HepG2 (cell line): ENCODE results near the gene SBK2. TPM values are rescaled to one million over a fixed set of nuclear protein-coding genes. Genes with fewer than 3 reads are reported as not detected.

Experiments
- DPF2 ChIP-seq: sonication (generic); formaldehyde crosslinking; IDR thresholded peaks from 2 replicates; pipeline ENCODE4 v1.4.0; 2020; ENCODE audit warnings: mild to moderate bottlenecking, low read depth, missing genetic modification reagents, borderline replicate concordance
- FOXA3 ChIP-seq: IDR thresholded peaks from 2 replicates; pipeline ENCODE4 v1.6.1; 2016; ENCODE audit warnings: missing genetic modification reagents, missing compliant biosample characterization
- NCOA5 ChIP-seq: sonication (generic); formaldehyde crosslinking; IDR thresholded peaks from 2 replicates; pipeline ENCODE4 v1.4.0; 2020; ENCODE audit warnings: missing genetic modification reagents
- PHF21A ChIP-seq: sonication (generic); formaldehyde crosslinking; IDR thresholded peaks from 2 replicates; pipeline ENCODE4 v1.5.0; 2020; ENCODE audit warnings: mild to moderate bottlenecking, missing genetic modification reagents
- SCMH1 ChIP-seq: sonication (generic); formaldehyde crosslinking; IDR thresholded peaks from 2 replicates; pipeline ENCODE4 v1.9.0; 2021; ENCODE audit warnings: missing genetic modification reagents, mild to moderate bottlenecking, borderline replicate concordance
- TCF7 ChIP-seq: sonication (generic); IDR thresholded peaks from 2 replicates; pipeline ENCODE4 v1.6.1; 2016; ENCODE audit warnings: antibody characterized with exemption, low read depth
- ZBTB8A ChIP-seq: sonication (generic); formaldehyde crosslinking; IDR thresholded peaks from 2 replicates; pipeline ENCODE4 v1.4.0; 2020; ENCODE audit warnings: mild to moderate bottlenecking, low read depth, missing genetic modification reagents, borderline replicate concordance
- ZNF484 ChIP-seq: sonication (generic); formaldehyde crosslinking; IDR thresholded peaks from 2 replicates; pipeline ENCODE4 v1.5.1; 2020; ENCODE audit warnings: mild to moderate bottlenecking, low read depth, missing genetic modification reagents, borderline replicate concordance
- ZNF564 ChIP-seq: sonication (generic); formaldehyde crosslinking; IDR thresholded peaks from 2 replicates; pipeline ENCODE4 v1.8.1; 2023; ENCODE audit warnings: mild to moderate bottlenecking, missing genetic modification reagents
- ZNF724P ChIP-seq: sonication (generic); formaldehyde crosslinking; IDR thresholded peaks from 2 replicates; pipeline ENCODE4 v1.8.0; 2022; ENCODE audit warnings: missing genetic modification reagents, borderline replicate concordance
- polyA plus RNA-seq, 8 experiments: library from polyadenylated mRNA; depleted of rRNA in 3 of 8; stranded (reverse) in 7 of 8; unstranded in 1 of 8; fragments of >200 nt; fragmentation: Illumina TruSeq in 4 of 8; extraction: Trizol in 4 of 8; gene quantifications; 2 replicates each; pipeline versions ENCODE4 v1.2.1 to v1.2.3, GENCODE V29; 2011 to 2016; ENCODE audit warnings: low read depth in 4 of 8, missing spikeins in 1 of 8, mixed read lengths in 1 of 8; ENCODE audit not compliant: insufficient read depth in 1 of 8
- total RNA-seq, 5 experiments: library from RNA; depleted of rRNA; stranded (reverse); fragments of >200 nt; fragmentation: Illumina TruSeq; extraction: Trizol; gene quantifications; 2 replicates each; pipeline ENCODE4 v1.2.3, GENCODE V29; 2016; ENCODE audit warnings: low read depth in 1 of 5
- TF ChIP-seq, protein P1 (sequence below): sonication (generic); formaldehyde crosslinking; IDR thresholded peaks from 2 replicates; pipeline ENCODE4 v1.5.0; 2020; ENCODE audit warnings: missing genetic modification reagents, mild to moderate bottlenecking, borderline replicate concordance
- TF ChIP-seq, protein P2 (sequence below): sonication (generic); formaldehyde crosslinking; IDR thresholded peaks from 2 replicates; pipeline ENCODE4 v1.8.1; 2023; ENCODE audit warnings: mild to moderate bottlenecking, moderate library complexity, missing genetic modification reagents
- TF ChIP-seq, protein P3 (sequence below): IDR thresholded peaks from 2 replicates; pipeline ENCODE4 v1.6.1; 2016; ENCODE audit warnings: missing compliant biosample characterization, missing genetic modification reagents, borderline replicate concordance
- TF ChIP-seq, protein P4 (sequence below): sonication (generic); formaldehyde crosslinking; IDR thresholded peaks from 2 replicates; pipeline ENCODE4 v1.4.0; 2020; ENCODE audit warnings: missing genetic modification reagents
- TF ChIP-seq, protein P5 (sequence below): IDR thresholded peaks from 2 replicates; pipeline ENCODE4 v1.6.1; 2018; ENCODE audit warnings: missing genetic modification reagents

The SBK2 gene
- total and polyA plus RNA-seq, 2 of the 13 experiments (the other 11 are each of a cell fraction or from before 2014, with no cell fraction given): 0.24 TPM; not detected in 1

DNA sequence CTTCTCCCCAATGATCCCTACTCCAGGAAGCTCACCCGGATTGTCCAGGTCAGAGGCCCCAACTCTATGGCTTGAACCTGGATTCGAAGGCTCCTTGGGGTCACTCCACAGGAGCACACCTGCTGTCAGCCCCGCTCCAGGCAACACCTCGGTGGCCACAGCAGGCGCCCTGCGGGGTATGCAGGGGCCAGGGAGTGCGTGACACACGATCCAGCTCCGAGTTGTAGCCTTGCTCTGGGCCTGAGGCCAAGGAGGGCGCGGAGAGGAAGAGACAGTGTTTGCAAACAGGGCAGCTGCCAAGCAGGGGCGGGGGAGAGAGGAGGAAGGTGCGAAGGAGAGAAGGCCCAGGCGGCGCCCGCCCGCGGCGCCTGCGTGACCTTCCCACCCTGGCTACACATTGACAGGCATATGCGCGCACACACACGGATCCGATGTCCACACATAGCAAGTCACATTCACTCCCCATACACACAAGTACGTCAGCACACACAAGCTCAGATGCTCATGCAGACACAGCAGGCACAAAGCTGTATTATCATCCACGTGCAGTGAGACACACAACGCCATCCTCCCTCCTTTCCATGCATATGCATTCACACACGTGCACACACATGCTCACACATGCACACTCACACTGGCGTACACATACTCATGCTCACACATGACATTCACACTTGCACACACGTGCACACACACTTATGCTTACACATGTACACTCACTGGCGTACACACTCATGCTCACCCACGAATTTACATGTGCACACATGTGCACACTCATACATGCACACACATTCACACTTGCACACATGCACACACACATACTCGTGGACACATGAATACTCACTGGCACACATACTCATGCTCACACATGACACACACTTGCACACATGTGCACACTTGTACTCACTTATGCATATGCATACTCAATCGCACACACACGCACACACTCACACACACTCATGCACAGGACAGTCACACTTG is 10.4 kb downstream of the SBK2 start (continued):
- no peak for TF ChIP-seq PHF21A (CRISPR knock-in tag)
- TF ChIP-seq, protein P1, sequence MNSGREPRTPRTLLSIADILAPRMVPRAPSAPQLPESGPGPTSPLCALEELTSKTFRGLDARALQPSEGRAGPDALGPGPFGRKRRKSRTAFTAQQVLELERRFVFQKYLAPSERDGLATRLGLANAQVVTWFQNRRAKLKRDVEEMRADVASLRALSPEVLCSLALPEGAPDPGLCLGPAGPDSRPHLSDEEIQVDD (CRISPR knock-in tag): no peak
- peak; percentile 36; the same call in 1 of the 2 replicates for TF ChIP-seq FOXA3
- TF ChIP-seq TCF7: no peak
- TF ChIP-seq SCMH1: no peak
- no peak for TF ChIP-seq DPF2 (CRISPR knock-in tag)
- TF ChIP-seq ZNF484 (CRISPR knock-in tag): no peak
- TF ChIP-seq, protein P2, sequence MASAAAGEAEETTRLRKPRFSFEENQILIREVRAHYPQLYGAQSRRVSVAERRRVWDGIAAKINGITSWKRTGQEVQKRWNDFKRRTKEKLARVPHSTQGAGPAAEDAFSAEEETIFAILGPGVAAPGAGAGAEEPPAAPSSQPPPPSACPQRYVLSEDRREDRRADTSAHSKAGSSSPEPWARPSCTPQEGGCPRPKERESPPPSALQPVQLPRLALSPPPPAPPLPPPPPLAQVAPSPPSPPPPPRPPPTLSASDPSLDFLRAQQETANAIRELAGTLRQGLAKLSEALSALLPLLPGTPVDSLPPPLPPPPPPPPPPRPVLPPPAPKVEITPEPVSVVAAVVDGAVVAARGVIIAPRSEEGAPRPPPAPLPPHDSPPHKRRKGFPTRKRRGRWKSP (CRISPR knock-in tag): no peak
- TF ChIP-seq ZBTB8A (CRISPR knock-in tag): no peak
- TF ChIP-seq, protein P3, sequence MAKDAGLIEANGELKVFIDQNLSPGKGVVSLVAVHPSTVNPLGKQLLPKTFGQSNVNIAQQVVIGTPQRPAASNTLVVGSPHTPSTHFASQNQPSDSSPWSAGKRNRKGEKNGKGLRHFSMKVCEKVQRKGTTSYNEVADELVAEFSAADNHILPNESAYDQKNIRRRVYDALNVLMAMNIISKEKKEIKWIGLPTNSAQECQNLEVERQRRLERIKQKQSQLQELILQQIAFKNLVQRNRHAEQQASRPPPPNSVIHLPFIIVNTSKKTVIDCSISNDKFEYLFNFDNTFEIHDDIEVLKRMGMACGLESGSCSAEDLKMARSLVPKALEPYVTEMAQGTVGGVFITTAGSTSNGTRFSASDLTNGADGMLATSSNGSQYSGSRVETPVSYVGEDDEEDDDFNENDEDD (CRISPR knock-in tag): peak; percentile 80
- TF ChIP-seq, protein P4, sequence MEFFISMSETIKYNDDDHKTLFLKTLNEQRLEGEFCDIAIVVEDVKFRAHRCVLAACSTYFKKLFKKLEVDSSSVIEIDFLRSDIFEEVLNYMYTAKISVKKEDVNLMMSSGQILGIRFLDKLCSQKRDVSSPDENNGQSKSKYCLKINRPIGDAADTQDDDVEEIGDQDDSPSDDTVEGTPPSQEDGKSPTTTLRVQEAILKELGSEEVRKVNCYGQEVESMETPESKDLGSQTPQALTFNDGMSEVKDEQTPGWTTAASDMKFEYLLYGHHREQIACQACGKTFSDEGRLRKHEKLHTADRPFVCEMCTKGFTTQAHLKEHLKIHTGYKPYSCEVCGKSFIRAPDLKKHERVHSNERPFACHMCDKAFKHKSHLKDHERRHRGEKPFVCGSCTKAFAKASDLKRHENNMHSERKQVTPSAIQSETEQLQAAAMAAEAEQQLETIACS: no peak
- TF ChIP-seq ZNF724P (CRISPR knock-in tag): no peak
- TF ChIP-seq NCOA5 (CRISPR knock-in tag): no peak
- TF ChIP-seq, protein P5, sequence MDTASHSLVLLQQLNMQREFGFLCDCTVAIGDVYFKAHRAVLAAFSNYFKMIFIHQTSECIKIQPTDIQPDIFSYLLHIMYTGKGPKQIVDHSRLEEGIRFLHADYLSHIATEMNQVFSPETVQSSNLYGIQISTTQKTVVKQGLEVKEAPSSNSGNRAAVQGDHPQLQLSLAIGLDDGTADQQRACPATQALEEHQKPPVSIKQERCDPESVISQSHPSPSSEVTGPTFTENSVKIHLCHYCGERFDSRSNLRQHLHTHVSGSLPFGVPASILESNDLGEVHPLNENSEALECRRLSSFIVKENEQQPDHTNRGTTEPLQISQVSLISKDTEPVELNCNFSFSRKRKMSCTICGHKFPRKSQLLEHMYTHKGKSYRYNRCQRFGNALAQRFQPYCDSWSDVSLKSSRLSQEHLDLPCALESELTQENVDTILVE (CRISPR knock-in tag): no peak
- no peak for TF ChIP-seq ZNF564 (CRISPR knock-in tag)
